GM12878 (cell line): Measurements from ENCODE around the gene FDX2. TPM values are rescaled to one million over a fixed set of nuclear protein-coding genes. Genes with fewer than 3 reads are reported as not detected.

Experiments
- ATAC-seq: fragments of 200-7000 bp; cut with Tn5 transposase; 3 replicates; pipeline ENCODE4 v1.9.1; 2020; ENCODE audit warnings: mild to moderate bottlenecking, moderate library complexity
- BruUV-seq: library from RNA; stranded (reverse); fragments of 400-500 nt; replicated peaks from 2 replicates; lab custom pipeline; 2021; lab: Mats Ljungman, UMichigan
- CTCF ChIA-PET: fragments of 300-600 bp; sonication (Branson Sonifier 250); formaldehyde crosslinking; extraction: SDS; loops from one replicate; lab custom pipeline; 2021; ENCODE audit warnings: inconsistent platforms; lab: Yijun Ruan, JAX
- POLR2A ChIA-PET: fragments of 350-600 bp; formaldehyde crosslinking; extraction: SDS; loops from one replicate; lab custom pipeline; 2021; ENCODE audit warnings: inconsistent platforms; lab: Charles Lee
- RAD21 ChIA-PET: fragments of 300-600 bp; sonication (Branson Sonifier 250); formaldehyde crosslinking; loops from one replicate; lab custom pipeline; 2023; ENCODE audit warnings: antibody characterized with exemption; ENCODE audit not compliant: unreplicated experiment; lab: Charles Lee
- SMC1A ChIA-PET: fragments of 300-600 bp; sonication (Branson Sonifier 250); formaldehyde crosslinking; loops from one replicate; lab custom pipeline; 2023; ENCODE audit not compliant: unreplicated experiment, uncharacterized antibody; lab: Charles Lee
- DNase-seq: peaks from one replicate; pipeline ENCODE4 v3.0.0-alpha.2; 2011; ENCODE audit warnings: low read depth, low spot score
- FAIRE-seq: peaks from 3 replicates; lab custom pipeline; 2011; peaks lifted over from hg19 to GRCh38; lab: Jason Lieb, UNC
- H2AFZ ChIP-seq: 2 replicates; pipeline ENCODE4 v1.6.0; 2011; ENCODE audit warnings: low read depth, low read length, control low read depth; ENCODE audit not compliant: control insufficient read depth
- H3K27ac ChIP-seq: 2 replicates; pipeline ENCODE4 v1.5.1; 2011; ENCODE audit warnings: control low read depth; ENCODE audit not compliant: control insufficient read depth, insufficient read depth
- H3K27me3 ChIP-seq, 2 experiments: replicated peaks in 1 of 2; 2 replicates each; pipeline versions ENCODE4 v1.6.0 to v1.6.1; 2011; ENCODE audit warnings: low read length in 1 of 2; ENCODE audit not compliant: control insufficient read depth in 2 of 2, insufficient read depth in 2 of 2
- H3K36me3 ChIP-seq, 2 experiments: 2 replicates each; pipeline ENCODE4 v1.5.1; 2011; ENCODE audit warnings: low read length in 1 of 2; ENCODE audit not compliant: control insufficient read depth in 2 of 2, insufficient read depth in 2 of 2
- H3K4me1 ChIP-seq: 2 replicates; pipeline ENCODE4 v1.6.1; 2011; ENCODE audit warnings: mild to moderate bottlenecking, low read length, moderate library complexity, mixed read lengths; ENCODE audit not compliant: control insufficient read depth, insufficient read depth
- H3K4me2 ChIP-seq: 2 replicates; pipeline ENCODE4 v1.6.0; 2011; ENCODE audit warnings: control low read depth; ENCODE audit not compliant: control insufficient read depth, insufficient read depth
- H3K4me3 ChIP-seq: fragments of 200-600 bp; sonication (generic); 2 replicates; pipeline ENCODE4 v1.5.1; 2016
- H3K79me2 ChIP-seq: 2 replicates; pipeline ENCODE4 v1.6.0; 2011; ENCODE audit warnings: low read length; ENCODE audit not compliant: control insufficient read depth, insufficient read depth
- H3K9ac ChIP-seq: 2 replicates; pipeline ENCODE4 v1.8.0; 2011; ENCODE audit warnings: low read length, control low read depth, mixed read lengths; ENCODE audit not compliant: control insufficient read depth, insufficient read depth
- H3K9me3 ChIP-seq: replicated peaks from 3 replicates; pipeline ENCODE4 v1.5.1; 2011; ENCODE audit warnings: mild to moderate bottlenecking, low read length; ENCODE audit not compliant: control insufficient read depth, insufficient read depth
- H4K20me1 ChIP-seq: 2 replicates; pipeline ENCODE4 v1.6.0; 2011; ENCODE audit not compliant: control insufficient read depth, insufficient read depth
- CTCF ChIP-seq, 3 experiments: IDR thresholded peaks in 2 of 3; conservative IDR thresholded peaks in 1 of 3; 2 replicates each; pipeline ENCODE4 v1.5.1; 2011; ENCODE audit warnings: low read depth in 3 of 3, low read length in 3 of 3, mild to moderate bottlenecking in 3 of 3, control low read depth in 2 of 3, moderate library complexity in 2 of 3, inconsistent platforms in 1 of 3, mixed read lengths in 1 of 3; ENCODE audit not compliant: control insufficient read depth in 2 of 3, insufficient read depth in 1 of 3; ENCODE audit errors: extremely low read depth in 1 of 3
- ELK1 ChIP-seq: IDR thresholded peaks from 2 replicates; pipeline ENCODE4 v1.6.1; 2012; ENCODE audit warnings: low read depth, low read length, improper control_type of control experiment
- HSF1 ChIP-seq: fragments of 150-350 bp; IDR thresholded peaks from 2 replicates; pipeline ENCODE4 v1.6.1; 2014; ENCODE audit warnings: mild to moderate bottlenecking, low read depth, low read length
- JUND ChIP-seq: IDR thresholded peaks from 2 replicates; pipeline ENCODE4 v1.6.1; 2012; ENCODE audit warnings: low read depth, mild to moderate bottlenecking, low read length, improper control_type of control experiment, moderate library complexity
- POLR2A ChIP-seq: IDR thresholded peaks from 2 replicates; pipeline ENCODE4 v1.6.1; 2011; ENCODE audit warnings: low read depth, mild to moderate bottlenecking, low read length
- RAD51 ChIP-seq: fragments of 450-650 bp; IDR thresholded peaks from 2 replicates; pipeline ENCODE4 v1.6.1; 2016; ENCODE audit warnings: moderate library complexity, mild to moderate bottlenecking, inconsistent platforms
- RELA ChIP-seq: fragments of 450-650 bp; IDR thresholded peaks from 2 replicates; pipeline ENCODE4 v1.8.0; 2014; ENCODE audit warnings: borderline replicate concordance; ENCODE audit not compliant: partially characterized antibody
- SMARCA5 ChIP-seq: fragments of 450-650 bp; IDR thresholded peaks from 2 replicates; pipeline ENCODE4 v1.6.1; 2017; ENCODE audit warnings: mild to moderate bottlenecking
- SREBF1 ChIP-seq: IDR thresholded peaks from 2 replicates; pipeline ENCODE4 v1.6.1; 2012; ENCODE audit warnings: mild to moderate bottlenecking, low read length
- SRF ChIP-seq, 2 experiments: IDR thresholded peaks; 2 replicates each; pipeline ENCODE4 v1.6.1; 2011; ENCODE audit warnings: low read depth in 2 of 2, low read length in 2 of 2, mild to moderate bottlenecking in 1 of 2, moderate library complexity in 1 of 2
- SUPT20H ChIP-seq: IDR thresholded peaks from 2 replicates; pipeline ENCODE4 v1.6.1; 2011; ENCODE audit warnings: low read depth, mild to moderate bottlenecking, low read length, moderate library complexity, borderline replicate concordance; ENCODE audit not compliant: control insufficient read depth
- ZNF622 ChIP-seq: fragments of 450-650 bp; IDR thresholded peaks from 2 replicates; pipeline ENCODE4 v1.6.1; 2017; ENCODE audit warnings: mild to moderate bottlenecking, inconsistent platforms
- ZSCAN29 ChIP-seq: fragments of 450-650 bp; IDR thresholded peaks from 2 replicates; pipeline ENCODE4 v1.6.1; 2017; ENCODE audit warnings: mild to moderate bottlenecking, moderate library complexity
- WGBS: methylation state at CpG from one replicate; pipeline ENCODE4 v1.1.6; 2016; ENCODE audit warnings: low lambda C conversion rate; ENCODE audit not compliant: insufficient replicate concordance, insufficient coverage; ENCODE audit errors: missing lambda C conversion rate; 5-methylcytosine and 5-hydroxymethylcytosine counted together
- in situ Hi-C: fragments of 300-500 bp; cut with MboI; formaldehyde crosslinking; loops from 9 replicates; pipeline ENCODE4 v1.14.3; 2018; ENCODE audit warnings: mixed read lengths
- intact Hi-C: fragments of 100-400 bp; cut with micrococcal nuclease; formaldehyde crosslinking; loops from one replicate; pipeline ENCODE4 v1.14.2; 2022; ENCODE audit not compliant: unreplicated experiment
- polyA plus RNA-seq, 11 experiments: library from polyadenylated mRNA; depleted of rRNA in 4 of 11; unstranded in 6 of 11; stranded (reverse) in 5 of 11; fragments of >200 nt; fragmentation: Nextera tagmentation in 4 of 11; fragmentation: Illumina TruSeq in 1 of 11; extraction: Ambion mirVana in 4 of 11; extraction: Trizol in 1 of 11; gene quantifications; 1 replicate in 1 of 11; 2 replicates in 10 of 11; pipeline versions ENCODE4 v1.2.1 to v1.2.3, GENCODE V29; 2011 to 2016; ENCODE audit warnings: inconsistent platforms in 2 of 11, missing spikeins in 2 of 11, low read depth in 1 of 11
- total RNA-seq, 4 experiments: library from RNA; depleted of rRNA in 3 of 4; stranded (reverse); fragments of >200 nt in 3 of 4; fragmentation: Illumina TruSeq in 1 of 4; extraction: Trizol in 1 of 4; gene quantifications; 2 replicates each; pipeline versions ENCODE4 v1.2.1 to v1.2.3, GENCODE V29; 2013 to 2021
- TF ChIP-seq, protein P1 (sequence below): fragments of 450-650 bp; conservative IDR thresholded peaks from 2 replicates; pipeline ENCODE4 v1.6.1; 2017; ENCODE audit warnings: mild to moderate bottlenecking, moderate library complexity

Gene FDX2
- total and polyA plus RNA-seq, 10 of the 15 experiments (the other 5 are each of a cell fraction or from before 2014, with no cell fraction given), result 1.4 to 50.4 (median 24.7) TPM

GRCh38 chr19:10352764-10353671, 37.2 kb upstream of the FDX2 start:
- Histone ChIP-seq H2AFZ (no peak overlapping the region), H3K4me3 (no peak overlapping the region), H4K20me1 (peaks cover 2% of the 10 kb centered on the region; the same call in 1 of the 2 replicates), H3K79me2 (no peaks in the 10 kb centered on the region), H3K36me3 (peaks cover 14 to 37% of the 10 kb centered on the region in 2 experiments; a peak in 3 of 4 replicates), H3K9me3 (no peaks in the 10 kb centered on the region; the same call in 2 of the 3 replicates), H3K4me2 (no peak overlapping the region), H3K27me3 (no peaks in the 10 kb centered on the region), H3K4me1 (no peaks in the 10 kb centered on the region), H3K27ac (no peak overlapping the region), H3K9ac (no peak overlapping the region)
- POLR2A ChIA-PET, result no interaction called here
- FAIRE-seq (no peak), DNase-seq (no peak), ATAC-seq (no peak; the same call in 2 of the 3 replicates)
- CTCF ChIA-PET, result no interaction called here
- RAD21 ChIA-PET, result no interaction called here
- SMC1A ChIA-PET, result no interaction called here
- TF ChIP-seq RELA (no peak), HSF1 (no peak), JUND (no peak), ELK1 (no peak), SRF (IDR thresholded peaks at IDR 0.05; ENCODE audit: low read depth in 2 of 2, low read length in 2 of 2) (0 out of 4 replicates have a peak, but pooled peaks of 1 of the 2 experiments have one; percentile 4), SUPT20H (no peak), ZNF622 (no peak), SREBF1 (no peak), POLR2A (peak; percentile 37; the same call in 1 of the 2 replicates), RAD51 (no peak), SMARCA5 (no peak), CTCF (IDR thresholded peaks at IDR 0.05 in 2 of 3, conservative IDR thresholded peaks at IDR 0.05 in 1 of 3; ENCODE audit: control insufficient read depth in 2 of 3, extremely low read depth in 1 of 3, insufficient read depth in 1 of 3, low read depth in 3 of 3, low read length in 3 of 3) (no peak), ZSCAN29 (no peak)
- TF ChIP-seq, protein P1, sequence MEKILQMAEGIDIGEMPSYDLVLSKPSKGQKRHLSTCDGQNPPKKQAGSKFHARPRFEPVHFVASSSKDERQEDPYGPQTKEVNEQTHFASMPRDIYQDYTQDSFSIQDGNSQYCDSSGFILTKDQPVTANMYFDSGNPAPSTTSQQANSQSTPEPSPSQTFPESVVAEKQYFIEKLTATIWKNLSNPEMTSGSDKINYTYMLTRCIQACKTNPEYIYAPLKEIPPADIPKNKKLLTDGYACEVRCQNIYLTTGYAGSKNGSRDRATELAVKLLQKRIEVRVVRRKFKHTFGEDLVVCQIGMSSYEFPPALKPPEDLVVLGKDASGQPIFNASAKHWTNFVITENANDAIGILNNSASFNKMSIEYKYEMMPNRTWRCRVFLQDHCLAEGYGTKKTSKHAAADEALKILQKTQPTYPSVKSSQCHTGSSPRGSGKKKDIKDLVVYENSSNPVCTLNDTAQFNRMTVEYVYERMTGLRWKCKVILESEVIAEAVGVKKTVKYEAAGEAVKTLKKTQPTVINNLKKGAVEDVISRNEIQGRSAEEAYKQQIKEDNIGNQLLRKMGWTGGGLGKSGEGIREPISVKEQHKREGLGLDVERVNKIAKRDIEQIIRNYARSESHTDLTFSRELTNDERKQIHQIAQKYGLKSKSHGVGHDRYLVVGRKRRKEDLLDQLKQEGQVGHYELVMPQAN, result no peak
- no TSS peak for BruUV-seq
- in situ Hi-C loops (no loop called here), intact Hi-C loops (no loop called here)
- 96% methylated on average over 55 of the region's 63 CpGs for WGBS
